SK-N-DZ (cell line): ENCODE results near the gene TOR1B.
"Not testable (repeated sequence)": the region's sequence is repeated elsewhere in the genome, so short reads cannot be mapped to it uniquely, and the experiment has no call there.

Source experiments
- DNase-seq: peaks from one replicate; pipeline ENCODE4 v3.0.0-alpha.2; 2015; ENCODE audit warnings: low spot score

The TOR1B gene

DNA sequence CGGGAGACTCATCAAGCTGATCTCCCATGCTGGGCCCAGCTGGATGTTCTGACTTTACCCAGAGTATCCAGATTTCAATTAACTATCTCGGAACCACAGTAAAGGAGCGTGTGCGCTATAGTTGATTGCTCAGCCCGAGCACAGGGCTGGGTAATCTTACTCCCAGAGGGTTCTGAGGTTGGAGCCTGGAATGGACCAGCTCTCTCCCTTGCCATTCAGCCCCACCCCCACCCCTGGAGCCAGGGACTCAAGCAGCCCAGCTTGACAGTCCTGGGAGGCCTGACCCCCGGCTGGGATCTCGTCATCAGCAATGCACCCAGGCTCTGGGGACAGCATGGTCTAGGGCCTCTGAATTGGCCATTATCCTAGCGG lies 26.4 kb upstream of the TOR1B start:
- no peak for DNase-seq

DNA sequence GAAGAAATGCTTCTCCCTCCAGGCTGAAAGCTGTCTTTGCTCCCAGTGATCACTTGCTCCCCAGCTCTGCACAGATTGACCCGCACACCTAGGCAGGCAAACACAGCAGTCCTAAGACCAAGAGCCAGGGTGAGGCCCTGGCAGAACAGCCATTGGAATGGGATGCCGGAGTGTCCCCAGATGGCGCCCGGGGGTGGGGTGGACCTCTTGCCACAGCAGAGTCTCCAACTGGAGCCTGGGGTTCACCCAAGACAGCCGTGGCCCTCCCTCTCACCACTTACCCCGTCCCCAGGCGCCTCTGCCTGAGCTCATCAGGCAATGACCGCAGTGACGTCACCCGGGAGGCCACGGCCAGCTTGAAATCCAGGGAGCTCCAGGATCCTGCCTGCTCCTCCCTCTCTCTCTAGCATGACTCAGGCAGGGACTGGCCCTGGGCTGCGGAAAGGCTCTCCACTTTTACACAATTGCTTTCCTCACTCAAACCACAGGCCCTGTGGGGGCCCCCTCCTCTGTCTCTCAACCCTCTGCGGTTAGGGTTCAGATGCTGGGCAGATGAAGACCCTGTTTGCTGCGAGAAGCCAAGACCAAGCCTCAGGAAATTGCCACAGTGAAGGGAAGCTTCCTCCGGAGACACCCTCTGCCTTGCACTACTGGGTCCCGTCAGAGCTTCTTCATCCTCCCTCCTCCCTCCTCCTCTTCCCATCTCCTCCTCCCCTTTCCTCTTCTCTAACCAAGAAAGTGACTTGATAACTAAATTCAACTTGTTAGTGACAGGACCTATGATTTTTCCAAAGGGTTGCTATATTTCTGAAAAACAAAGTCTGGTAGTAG lies 25.8 kb upstream of the TOR1B start:
- DNase-seq: peak; percentile 72

DNA sequence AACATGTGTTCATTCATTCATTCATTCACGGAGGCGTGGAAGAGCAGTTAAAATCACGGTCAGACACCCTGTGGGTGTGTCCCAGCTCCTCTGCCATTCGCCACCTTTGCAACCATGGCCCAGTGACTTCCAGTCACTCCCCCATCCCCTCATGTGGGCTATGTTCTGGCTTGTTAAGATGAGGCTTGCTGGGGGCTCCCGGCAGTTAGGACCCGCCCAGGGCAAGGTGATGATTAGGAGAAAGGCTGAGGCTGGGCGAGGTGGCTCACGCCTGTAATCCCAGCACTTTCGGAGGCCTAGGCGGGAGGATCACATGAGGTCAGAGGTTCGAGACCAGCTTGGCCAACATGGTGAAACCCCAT lies 25.2 kb upstream of the TOR1B start:
- no peak for DNase-seq

DNA sequence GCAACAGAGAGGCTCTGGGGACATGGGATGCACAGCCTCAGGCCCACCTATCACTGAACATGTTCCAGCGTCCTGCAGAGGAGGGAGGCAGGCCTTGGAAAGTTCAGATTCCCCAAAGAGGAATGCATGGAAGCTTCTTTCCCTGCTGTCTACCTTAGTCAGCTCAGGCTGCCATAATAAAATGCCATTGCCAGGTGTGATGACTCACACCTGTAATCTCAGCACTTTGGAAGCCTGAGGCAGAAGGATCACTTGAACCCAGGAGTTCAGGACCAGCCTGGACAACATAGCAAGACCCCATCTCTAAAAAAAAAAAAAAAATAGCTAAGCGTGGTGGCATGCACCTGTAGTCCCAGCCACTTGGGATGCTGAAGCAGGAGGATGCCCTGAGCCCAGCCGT lies 24.5 kb upstream of the TOR1B start:
- DNase-seq: no peak

DNA sequence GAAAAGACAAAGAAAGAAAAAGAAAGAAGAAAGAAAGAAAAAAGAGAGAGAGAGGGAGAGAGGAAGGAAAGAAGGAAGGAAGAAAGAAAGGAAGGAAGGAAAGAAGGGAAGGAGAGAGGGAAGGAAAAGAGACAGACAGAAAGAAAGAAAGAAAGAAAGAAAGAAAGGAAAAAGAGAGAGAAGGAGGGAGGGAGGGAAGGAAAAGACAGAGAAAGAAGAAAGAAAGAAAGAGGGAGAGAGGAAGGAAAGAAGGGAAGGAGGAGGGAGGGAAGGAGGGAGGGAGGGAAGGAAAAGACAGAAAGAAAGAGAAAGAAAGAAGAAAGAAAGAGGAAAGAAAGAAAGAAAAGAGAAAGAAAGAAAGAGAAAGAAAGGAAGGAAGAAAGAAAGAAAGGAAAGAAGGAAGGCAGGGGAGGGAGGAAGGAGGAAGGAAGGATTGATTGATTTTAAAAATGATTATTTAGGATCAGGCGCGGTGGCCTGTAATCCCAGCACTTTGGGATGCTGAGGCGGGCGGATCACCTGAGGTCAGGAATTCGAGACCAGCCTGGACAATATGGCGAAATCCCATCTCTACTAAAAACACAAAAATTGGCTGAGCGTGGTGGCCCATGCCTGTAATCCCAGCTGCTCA lies 23.3 kb upstream of the TOR1B start:
- no peak for DNase-seq

DNA sequence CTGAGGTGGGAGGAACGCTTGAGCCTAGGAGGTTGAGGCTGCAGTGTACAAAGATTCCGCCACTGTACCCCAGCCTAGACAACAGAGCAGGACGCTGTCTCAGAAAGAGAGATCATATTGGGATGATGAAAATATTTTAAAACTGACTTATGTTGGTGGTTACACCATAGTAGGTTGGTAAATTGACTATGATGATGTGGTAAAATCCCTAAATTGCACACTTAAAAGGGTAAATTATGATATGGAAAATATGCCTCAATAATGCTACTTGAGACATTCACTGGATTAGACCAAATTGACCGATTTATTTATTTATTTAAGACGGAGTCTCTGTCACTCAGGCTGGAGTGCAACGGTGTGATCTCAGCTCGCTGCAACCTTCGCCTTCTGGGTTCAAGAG lies 21.9 kb upstream of the TOR1B start:
- DNase-seq: no peak

DNA sequence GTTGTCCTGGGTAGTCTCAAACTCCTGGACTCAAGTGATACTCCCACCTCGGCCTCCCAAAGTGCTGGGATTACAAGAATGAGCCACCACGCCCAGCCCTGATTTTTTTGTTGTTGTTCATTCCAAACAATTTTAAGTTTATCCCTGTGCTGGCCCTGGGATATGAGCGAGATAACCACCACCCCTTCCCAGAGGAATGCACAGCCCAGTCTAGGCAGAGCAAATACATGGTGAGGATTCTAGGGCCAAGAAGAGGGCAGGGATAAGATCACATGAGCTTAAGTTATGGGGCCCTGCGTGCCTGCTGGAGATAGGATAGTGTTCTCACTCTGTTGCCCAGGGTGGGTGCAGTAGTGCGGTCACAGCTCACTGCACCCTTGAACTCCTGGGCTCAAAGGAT lies 21.0 kb upstream of the TOR1B start:
- DNase-seq: no peak

DNA sequence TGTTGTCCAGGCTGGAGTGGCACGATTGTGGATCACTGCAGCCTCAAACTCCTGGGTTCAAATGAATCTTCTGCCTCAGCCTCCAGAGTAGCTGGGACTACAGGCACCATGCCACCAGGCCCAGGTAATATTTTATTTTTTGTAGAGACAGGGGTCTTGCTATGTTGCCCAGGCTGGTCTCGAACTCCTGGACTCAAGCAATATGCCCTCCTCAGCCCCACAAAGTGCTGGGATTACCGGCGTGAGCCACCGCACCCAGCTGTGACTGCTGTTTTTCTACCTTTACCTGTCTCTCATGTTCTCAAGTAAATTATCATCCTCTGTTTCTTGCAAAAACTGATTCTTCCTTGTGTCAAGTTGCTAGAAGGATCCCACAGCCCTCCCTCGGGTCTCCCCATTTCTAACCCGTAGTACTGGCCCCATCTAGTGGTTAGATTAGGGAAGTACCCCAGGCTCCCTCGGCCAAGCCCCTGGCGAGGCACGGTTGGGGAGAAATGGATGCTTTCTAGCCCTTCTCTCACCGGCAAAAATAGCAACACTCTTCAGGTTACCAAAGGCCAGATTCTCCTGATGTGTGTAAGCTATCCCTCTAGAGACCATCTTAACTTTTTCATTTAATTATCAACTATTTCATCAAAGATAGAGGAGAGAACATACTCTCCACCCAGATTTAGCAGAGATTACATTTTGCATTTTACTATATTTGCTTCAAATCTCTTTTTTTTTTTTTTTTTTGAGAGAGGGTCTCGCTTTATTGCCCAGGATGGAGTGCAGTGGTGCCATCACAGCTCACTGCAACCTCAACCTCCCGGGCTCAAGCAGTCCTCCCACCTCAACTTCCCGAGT lies 19.2 kb upstream of the TOR1B start:
- DNase-seq: peak; percentile 71

DNA sequence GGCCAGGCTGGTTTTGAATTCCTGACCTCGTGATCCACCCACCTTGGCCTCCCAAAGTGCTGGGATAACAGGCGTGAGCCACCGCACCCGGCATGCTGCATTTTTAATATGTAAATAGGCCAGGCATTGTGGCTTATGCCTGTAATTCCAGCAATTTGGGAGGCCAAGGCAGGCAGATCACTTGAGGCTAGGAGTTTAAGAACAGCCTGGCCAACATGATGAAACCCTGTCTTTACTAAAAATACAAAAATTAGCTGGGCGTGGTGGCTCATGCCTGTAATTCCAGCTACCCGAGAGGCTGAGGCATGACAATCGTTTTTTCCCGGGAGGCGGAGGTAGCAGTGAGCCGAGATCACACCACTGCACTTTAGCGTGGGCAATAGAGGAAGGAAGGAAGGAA lies 18.0 kb upstream of the TOR1B start:
- DNase-seq: not testable (repeated sequence)

DNA sequence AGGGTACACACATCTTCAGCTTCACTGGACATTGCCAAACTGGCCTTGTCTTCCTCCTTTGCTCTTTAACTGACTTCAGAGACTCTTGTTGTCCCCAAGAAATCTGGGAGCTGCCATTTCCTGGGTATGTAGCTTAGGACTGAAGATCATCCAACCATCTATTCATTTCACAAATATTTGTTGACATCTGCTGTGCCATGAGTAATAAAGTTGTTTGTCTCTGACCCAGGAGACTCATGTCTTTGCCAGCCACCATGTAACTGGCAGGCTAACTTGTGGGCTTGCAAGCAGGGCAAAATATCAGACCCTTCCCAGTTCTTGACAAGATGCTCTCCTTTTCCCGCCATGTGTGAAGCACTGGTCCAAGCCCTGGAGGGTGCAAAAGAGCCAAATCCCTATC lies 17.1 kb upstream of the TOR1B start:
- no peak for DNase-seq

DNA sequence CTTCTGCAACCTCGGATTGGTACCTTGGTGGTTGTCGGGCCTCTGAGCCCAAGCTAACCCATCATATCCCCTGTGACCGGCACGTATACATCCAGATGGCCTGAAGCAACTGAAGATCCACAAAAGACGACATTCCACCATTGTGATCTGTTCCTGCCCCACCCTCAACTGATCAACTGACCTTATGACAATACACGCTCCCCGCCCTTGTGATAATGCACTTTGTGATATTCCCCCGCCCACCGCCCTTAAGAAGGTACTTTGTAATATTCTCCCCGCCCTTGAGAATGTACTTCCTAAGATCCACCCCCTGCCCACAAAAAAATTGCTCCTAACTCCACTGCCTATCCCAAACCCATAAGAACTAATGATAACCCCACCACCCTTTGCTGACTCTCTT lies 16.5 kb upstream of the TOR1B start:
- DNase-seq: no peak

DNA sequence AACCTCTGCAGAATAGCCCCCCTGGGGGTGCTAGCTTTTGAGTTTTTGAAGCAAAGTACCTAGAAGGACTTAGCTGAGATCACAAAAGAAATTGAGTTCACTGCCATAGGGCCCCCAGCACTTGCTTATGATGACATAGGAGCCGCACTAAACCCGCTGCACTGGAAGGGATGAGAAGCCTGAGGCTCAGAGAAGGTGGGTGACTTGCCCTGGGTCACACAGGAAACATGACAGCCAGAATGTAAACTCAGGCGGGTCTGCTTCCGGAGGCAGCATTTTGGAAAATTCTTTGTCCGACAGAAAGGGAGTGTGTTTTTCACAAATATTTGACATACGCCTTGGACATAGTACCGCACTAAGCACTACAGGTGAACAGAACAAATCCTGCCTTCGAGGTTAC lies 8.4 kb upstream of the TOR1B start:
- no peak for DNase-seq

DNA sequence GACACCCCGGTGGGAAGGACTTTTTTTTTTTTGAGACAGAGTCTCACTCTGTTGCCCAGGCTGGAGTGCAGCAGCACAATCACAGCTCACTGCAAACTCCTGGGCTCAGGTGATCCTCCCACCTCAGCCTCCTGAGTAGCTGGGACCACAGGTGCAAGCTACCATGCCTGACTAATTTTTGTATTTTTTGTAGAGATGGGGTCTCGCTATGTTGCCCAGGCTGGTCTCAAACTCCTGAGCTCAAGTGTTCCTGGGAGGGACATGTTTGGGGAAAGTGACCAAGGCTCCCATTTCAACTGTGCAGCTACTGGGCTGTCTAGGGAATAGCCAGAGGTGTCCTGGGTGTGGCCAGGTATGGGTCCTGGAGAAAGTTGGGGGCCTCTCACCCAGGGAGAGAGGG lies 7.0 kb upstream of the TOR1B start:
- not testable (repeated sequence) for DNase-seq

DNA sequence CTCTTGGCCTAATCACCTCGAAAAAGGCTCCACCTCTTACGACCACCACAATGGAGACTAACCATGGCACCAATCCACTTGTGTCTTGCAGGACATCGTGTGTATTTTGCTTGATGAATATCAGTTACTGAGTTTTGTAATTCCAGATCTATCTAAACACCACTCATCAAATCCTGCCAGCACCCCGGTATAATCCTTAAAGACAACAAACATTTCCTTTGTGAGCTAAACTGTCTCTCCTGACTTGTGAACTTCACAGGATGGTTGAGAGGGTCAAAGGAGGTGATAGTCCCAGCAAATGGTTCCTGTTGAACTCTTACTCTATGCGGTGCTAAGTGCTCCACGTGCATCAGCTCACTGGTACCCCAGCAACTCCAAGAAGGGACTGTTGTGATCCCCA lies 4.0 kb upstream of the TOR1B start:
- no peak for DNase-seq

DNA sequence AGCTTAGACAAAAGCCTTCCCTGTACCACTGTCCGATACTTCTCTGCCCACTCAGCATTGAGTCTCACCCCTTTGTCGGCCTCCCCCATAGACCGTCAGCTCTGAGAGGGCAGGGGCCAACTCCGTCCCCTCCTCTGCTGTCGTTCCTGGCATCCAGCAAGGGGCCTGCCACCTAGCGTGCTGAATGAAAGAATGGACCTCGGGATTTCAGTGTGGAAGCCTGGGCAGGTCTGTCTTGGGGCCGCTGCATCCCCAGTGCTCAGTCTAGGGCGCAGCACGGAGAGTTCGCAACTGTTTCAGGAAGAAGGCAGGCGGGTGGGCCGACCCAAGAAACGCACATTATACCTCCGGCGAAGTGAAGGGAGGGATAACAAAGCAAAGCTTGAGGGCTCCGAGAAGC lies 1.5 kb upstream of the TOR1B start:
- no peak for DNase-seq

DNA sequence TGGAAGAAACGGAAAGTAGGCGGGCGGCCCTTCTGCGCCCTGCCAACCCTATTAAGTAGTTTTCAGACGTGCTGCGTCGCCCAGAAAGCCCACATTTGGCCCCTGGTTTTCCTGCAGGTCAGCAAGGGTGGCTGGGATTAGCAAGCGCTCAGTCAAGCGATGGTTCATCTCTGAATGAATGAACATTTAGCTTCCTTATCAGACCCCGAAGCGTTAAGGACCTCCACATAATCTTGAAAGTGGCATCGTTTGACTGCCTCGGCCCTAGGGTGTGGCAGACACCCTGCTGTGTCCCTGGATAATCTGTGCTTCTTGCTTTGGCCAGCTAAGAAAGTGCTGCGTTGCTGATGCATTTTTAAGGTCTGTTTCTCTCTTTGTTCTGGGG lies 684 bp downstream of the TOR1B start:
- no peak for DNase-seq

DNA sequence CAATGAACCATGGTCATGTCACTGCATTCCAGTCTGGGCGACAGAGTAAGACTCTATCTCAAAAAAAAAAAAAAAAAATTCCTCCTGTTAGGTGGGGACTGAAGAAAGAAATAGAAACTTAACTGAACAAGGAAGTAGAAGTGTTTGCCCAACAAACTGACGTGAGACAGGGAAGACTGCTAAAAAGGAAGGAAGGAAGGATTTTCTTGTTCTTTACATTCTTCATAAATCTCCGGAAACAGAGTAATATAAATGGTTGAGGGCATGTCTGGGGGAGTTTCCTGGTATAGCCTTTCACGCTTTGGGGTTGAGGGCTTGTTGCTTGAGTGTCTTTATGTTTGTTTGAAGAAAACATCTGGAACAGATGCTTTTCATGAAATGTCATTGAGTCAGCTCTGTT lies 3.1 kb downstream of the TOR1B start:
- no peak for DNase-seq

DNA sequence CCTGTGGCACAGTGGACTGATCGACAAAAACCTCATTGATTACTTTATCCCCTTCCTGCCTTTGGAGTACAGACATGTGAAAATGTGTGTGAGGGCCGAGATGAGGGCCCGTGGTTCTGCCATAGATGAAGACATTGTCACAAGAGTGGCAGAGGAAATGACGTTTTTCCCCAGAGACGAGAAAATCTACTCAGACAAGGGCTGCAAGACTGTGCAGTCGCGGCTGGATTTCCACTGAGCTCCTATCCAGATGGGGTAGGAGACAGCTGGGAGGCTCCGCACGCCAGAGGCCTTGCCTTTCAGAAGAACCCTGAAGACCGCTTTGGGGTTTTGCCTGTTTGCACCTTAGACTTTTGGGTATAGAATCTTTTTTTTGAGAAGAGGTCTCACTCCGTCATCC lies 6.4 kb downstream of the TOR1B start:
- no peak for DNase-seq

DNA sequence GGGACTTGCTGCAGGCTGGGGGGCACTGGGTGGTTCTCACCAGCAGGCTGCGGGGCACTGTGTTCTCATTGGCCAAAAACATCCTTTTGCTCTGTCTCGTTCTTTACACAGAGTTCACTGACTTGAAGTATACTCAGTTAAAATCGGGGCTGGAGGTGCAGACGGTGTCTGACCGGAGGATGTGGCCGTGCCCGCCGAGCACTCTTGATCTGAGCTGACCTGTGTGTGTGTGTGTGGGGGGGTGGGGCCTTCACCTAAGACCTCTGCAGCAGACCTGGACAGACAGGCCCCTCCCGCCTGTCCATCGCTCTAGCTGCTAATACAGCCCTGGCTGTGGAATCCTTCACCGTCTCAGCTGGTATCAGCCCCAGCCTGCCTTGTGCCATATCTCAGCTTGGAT lies 7.1 kb downstream of the TOR1B start:
- DNase-seq: no peak

DNA sequence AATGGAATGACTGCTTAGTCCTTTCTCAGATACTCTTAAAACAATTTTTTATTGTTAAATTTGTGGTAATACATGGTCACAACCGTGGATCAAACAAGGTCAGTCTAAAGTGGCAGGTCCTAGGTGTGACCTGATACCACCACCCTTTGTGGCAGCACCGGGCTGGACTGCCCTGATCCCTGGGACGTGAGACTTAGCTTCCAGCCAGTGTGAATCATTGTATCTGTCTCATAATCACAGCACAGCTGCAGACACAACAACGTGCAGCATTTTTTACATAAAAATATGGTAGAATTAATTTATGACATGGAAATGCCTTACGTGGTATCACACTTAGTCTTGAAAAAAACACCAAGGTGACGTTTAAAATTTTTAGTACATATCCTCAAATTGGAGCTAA lies 7.8 kb downstream of the TOR1B start:
- DNase-seq: no peak

DNA sequence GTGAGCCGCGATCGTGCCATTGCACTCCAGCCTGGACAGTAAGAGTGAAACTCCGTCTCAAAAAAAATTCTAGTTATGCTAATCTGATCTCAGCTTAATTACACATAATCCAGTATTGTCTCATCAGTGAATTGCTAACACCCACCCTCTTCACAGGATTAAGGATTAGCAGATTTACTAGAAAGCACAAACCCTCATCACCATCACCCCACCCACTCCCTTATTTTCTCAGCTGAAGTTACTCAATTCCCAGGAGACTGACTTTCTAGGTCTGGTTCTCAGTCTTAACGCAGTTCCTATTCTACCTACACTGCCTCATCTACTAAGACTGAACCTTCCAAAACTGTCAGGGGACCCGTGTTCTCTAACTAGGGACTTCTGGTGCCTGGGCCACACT lies 9.0 kb downstream of the TOR1B start:
- no peak for DNase-seq

DNA sequence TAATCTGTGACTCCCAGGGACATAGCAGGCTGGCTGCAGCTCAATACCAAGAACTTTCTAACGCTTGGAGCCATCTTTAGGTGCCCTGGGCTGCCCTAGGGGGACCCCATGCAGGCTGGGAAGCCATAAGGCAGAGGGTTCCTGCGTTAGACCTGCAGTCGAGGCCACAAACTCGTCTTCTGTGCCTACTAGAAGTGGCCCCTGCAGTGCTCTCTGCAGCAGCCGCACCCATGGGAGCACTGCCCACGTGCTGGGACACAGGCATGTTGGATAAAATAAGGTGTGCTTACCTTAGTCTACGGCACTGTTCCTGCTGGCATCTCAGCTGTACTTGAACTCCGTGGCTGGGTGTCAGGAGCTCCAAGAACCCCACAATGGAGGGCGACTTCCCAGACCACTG lies 9.4 kb downstream of the TOR1B start:
- no peak for DNase-seq

DNA sequence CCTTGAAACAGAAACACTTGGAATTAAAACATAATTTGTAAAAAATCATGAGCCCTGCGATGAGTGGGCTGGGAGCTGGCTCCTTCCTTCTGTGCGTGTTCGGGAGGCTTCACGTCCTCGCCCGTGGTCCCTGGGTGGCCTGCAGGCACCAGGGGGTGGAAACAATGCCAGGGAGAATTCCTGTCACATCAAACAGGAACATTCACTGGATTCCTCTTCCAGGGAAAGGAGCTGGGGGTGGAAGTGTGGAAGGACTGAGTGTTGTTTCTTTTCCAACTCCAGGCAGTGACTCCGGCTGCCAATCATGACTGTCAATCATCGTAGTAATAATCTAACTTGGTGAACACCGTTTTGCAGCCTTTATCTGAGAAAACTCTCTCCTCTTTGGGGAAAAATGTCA lies 10.7 kb downstream of the TOR1B start:
- DNase-seq: no peak
